AG08396 (cell line): ENCODE results near the gene CDC20B.
"Not testable (repeated sequence)": the region's sequence is repeated elsewhere in the genome, so short reads cannot be mapped to it uniquely, and the experiment has no call there.

Source experiments
- DNase-seq: peaks from one replicate; pipeline ENCODE4 v3.0.0; 2012; ENCODE audit warnings: low spot score, mixed read lengths

CDC20B gene

DNA sequence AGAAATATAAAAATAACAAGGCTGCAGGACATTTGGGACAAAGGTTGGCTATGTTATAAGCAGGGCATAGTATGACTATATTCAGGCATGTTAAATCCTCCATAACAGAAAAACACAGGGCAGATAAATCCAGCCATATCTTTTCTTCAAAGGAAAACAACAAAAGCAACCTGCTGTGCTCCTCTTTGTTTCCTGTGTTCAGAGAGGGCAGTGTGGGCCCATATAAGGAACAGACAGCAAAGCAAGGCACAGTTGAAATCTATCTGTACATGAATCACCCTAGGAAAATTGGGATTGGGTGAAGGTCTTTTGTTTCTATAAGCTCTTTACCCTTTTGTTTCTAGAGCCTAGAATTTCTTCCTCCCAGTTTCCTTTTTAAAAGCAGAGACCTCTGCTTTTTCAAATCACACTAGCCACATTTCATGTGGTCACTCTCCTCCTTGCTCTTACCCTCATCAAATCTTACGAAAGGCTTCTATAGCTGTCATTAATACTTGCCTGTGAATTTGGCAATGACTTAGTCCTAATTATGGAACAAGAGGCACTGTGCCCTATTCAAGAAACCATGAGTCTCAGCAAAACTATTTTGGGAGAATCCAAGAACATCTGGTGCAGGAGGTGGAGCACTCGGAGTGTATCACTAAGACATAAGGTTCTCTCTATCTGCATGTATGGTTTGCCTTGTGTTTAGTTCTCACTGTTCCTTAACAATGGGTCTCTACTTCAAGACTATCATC, 68.8 kb downstream of the CDC20B start:
- no peak for DNase-seq

DNA sequence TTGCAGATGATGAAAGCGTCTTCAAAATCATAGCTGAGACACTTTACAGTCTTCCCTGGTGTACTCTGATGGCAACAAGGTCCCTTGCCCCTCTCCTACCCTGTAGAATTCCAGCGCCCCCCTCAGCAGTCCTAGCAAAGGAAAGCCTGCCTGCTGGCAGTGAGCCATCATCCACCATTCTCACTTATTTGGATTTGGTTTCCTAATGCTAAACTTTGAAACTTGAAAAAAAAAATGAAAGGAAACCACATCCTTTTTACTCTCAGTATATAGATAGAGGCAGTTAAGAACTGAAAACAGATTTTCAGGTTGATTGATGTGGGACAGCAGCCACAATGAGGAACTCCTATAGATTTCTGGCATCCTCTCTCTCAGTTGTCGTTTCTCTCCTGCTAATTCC, 70.6 kb downstream of the CDC20B start, which contains the start of gene GZMA:
Gene GZMA (plus strand): TSS at position 299 of the 400 bp plus-strand sequence. CDS start 37 bp downstream, at position 336.
- no peak for DNase-seq

DNA sequence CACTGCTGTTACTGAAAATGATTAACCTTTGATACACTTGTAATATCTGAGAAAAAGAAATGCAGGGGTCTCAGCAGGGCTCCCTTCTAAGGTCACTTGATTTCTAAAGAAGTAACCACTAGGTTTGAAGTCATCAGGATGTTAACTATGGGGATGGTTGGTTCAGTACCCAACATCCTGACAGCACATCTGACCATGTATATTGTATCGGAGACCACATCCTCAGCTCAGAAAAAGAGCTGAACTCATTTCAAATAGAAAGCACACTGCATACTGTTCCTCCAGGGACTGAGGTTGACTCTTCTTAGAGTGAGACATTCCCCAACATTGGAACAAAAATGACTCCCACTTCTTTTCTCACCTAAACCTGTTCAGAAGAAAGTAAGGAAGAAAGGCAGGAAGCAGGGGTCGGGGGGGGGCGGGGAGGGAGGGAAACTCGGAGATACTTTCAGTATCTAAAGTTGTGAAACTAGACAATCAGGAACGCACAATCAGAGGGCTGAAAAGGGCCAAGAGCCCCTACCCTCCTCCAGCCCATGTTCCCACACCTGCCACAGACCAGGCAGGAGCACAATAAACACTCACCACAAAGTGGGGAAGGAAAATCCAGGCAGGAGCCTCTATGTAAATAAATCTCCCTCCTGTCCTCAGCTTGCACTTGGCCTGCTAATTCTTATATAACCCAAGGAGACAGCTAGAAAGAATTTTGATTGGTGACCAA, 71.3 kb downstream of the CDC20B start:
- no peak for DNase-seq

DNA sequence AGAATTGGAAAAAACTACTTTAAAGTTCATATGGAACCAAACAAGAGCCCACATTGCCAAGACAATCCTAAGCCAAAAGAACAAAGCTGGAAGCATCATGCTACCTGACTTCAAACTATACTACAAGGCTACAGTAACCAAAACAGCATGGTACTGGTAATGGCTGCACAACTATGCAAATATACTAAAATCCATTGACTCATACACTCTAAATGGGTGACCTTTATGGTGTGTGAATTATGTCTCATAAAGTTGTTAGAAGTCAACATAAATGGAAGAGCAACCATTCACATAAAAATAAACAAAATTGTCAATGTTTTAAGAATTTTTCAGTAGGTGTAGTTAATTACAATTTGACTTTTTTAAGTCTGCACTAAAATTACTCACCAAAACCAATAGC, 71.8 kb downstream of the CDC20B start:
- DNase-seq, result not testable (repeated sequence)

- no peak for DNase-seq
Measured at GRCh38 chr5:55096861-55097260, 76.1 kb downstream of the CDC20B start.

GRCh38 chr5:55096182-55096581, 76.8 kb downstream of the CDC20B start:
- no peak for DNase-seq

DNA sequence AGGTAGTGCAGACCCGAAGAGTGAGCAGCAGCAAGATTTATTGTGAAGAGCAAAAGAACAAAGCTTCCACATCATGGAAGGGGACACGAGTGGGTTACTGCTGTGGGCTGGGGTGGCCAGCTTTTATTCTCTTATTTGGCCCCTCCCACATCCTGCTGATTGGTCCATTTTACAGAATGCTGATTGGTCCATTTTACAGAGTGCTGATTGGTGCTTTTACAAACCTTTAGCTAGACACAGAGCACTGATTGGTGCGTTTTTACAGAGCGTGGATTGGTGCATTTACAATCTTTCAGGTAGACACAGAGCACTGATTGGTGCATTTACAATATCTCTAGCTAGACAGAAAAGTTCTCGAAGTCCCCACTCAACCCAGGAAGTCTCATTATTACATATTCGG, 82.0 kb downstream of the CDC20B start:
- not testable (repeated sequence) for DNase-seq

DNA sequence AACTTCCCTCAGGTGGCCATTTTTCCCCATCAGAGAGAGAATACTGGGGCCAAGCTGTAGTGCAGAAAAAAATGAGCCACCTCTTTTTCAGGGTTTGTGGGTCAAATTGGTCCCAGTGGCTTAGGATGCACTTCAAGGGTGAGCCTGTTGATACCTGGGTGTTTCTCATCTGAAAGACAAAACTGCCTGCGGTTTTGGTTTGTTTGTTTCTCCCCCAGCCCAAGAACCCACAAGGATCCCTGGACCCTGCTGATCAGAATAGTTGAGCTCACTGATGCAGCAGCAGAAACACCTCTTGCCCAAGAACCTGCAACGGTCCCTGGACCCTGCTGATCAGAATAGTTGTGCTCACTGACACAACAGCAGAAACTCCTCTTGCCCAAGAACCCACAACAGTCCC, 83.7 kb downstream of the CDC20B start:
- DNase-seq, result not testable (repeated sequence)

- DNase-seq, result no peak
Measured at GRCh38 chr5:55081541-55081940, 91.4 kb downstream of the CDC20B start.

DNA sequence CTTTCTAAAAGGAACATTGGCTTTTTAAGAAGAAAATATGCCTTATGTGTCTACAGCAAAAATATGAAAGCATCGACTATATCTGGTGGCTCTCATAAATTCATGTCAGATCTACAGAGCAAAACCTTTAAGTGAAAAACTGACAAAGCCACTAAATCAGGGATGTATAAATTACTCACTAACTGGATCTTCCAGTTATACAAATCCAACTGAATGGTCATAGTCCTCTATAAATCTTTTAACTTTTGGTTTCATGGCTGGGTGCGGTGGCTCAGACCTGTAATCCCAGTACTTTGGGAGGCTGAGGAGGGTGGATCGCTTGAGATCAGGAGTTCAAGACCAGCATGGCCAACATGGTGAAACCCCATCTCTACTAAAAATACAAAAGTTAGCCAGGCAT, 99.8 kb downstream of the CDC20B start:
- no peak for DNase-seq

DNA sequence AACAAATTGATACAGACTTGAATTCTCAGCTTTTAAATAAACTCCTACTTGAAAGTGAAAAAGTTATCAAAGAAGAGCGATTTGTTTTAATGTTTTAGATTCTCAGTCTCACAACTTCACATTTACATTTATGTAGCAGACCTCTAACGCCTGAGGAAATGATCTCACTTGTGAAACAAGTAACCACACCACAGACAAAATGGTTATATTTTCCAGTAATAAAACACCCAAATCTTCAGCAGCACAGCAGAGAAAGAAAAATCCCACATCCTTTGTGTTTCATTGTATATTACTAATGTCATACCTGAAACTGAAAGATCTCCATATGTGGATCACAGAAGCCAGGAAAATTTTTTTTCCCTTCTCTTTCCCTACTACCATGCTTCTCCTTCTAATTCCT, 100.3 kb downstream of the CDC20B start:
- no peak for DNase-seq

DNA sequence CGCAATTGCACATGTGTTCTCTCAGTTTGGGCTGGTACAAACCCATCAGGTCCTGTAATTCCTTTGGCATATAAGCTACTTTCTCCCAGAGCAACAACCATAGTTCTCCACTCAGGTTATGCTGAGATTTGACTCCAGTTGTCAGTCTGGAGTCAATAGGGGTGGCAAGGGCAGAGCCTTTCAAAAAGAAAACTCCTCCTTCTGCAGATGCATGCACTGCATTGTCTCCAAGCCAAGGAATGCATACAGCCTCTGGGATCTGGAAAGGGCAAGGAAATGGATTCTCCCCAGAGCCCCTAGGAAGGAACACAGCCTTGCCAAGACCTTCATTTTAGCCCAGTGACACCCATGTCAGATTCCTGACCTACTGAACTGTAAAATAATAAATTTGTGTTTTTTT, 101.6 kb downstream of the CDC20B start:
- no peak for DNase-seq

DNA sequence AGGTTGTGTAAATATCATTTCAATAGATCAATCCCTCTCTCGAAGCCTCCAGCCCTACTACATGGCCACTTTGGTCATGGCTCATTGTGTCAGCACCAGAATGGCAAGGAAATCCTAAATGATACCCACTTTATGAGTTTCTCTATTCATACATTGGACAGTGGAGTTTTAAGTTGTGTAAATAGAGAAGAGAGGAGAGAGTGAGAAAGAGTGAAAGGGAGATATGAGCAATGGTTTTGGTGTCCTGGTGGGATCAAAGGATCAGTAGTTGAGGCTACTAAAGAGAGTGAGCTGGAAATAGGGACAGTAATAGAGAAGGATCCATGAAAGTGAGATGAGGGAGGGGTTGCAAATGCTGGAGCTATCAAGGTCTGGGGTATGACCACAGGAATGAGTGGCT, 102.0 kb downstream of the CDC20B start:
- no peak for DNase-seq

DNA sequence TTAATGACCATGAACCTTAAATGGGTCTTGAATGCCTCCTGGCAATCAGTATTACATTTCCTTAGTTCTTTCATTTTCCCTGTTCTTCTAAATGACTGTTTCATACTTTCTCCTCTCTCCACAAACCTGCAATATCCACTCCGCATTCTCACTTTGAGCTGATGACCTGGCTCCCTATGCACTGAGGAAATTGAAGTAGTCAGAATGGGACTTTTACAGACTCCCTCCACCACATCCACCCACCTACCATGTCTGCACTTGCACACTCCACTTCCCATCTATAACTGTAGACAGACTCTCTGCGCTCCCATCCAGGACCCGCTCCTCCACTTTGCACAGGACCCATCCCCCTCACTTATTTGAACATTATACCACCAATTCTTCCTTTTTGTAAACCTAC, 106.7 kb downstream of the CDC20B start:
- DNase-seq, result no peak

GRCh38 chr5:55064523-55064922, 108.5 kb downstream of the CDC20B start:
- DNase-seq, result no peak

- no peak for DNase-seq
Measured at GRCh38 chr5:55063899-55064298, 109.1 kb downstream of the CDC20B start.

- DNase-seq, result peak; percentile 16
Measured at GRCh38 chr5:55063220-55063863, 109.6 kb downstream of the CDC20B start.
